KG1 (cell line): ENCODE results near the gene HSPD1.

Experiments
- DNase-seq: peaks from one replicate; lab custom pipeline; 2025; lab: John Stamatoyannopoulos, UW

The HSPD1 gene

DNA sequence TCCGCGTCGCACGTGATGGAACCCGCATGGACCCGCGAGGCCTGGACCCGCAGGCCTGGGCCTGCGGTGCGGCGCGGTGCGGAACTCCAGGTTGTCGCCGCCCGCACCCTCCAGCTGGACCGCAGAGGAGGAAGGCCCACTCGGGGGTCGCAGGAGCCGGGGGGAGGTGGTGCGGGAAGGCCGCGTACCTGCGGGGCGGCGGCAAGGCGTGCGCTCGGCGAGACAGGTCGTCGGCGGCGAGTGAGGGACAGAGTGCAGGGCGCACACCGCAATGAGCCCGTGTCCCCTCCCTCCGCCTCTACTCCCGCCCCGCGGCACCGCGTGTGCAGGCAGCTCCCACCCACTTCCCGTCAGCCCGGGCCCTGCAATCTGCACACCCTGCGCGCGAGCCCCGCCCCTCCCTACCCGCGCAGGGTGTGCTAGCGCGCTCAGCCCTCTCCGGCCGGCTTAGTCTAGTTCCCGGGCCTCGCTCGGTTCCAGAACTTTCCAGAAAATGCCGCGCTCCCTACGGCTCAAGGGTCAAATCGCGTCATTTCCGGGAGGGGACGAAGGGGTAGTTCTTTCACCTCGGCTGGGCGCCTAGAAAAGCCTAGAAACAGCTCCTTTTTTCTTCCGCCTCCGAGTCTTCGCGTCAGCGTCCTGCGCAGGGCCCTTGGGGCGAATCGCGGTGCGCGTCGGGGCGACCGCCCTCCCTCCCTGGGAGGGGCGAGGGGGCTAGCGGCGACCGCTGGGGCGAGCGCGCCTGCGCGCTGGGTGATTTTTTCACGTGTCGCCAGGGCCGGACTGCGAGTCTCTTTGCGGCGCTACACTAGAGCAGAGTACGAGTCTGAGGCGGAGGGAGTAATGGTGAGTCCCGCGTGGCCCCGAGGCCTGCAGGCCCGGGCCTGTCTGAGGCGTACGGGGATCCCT is at the start of gene HSPD1, which contains the start of gene HSPE1:
Gene HSPD1, minus strand, starts transcription at position 247 of the 909 bp plus-strand sequence. CDS start 992 bp downstream, outside the sequence.
Gene HSPE1, plus strand, starts transcription at position 786 of the 909 bp plus-strand sequence. Its CDS starts 58 bp downstream, at position 844.
- DNase-seq, result peak; percentile 99

DNA sequence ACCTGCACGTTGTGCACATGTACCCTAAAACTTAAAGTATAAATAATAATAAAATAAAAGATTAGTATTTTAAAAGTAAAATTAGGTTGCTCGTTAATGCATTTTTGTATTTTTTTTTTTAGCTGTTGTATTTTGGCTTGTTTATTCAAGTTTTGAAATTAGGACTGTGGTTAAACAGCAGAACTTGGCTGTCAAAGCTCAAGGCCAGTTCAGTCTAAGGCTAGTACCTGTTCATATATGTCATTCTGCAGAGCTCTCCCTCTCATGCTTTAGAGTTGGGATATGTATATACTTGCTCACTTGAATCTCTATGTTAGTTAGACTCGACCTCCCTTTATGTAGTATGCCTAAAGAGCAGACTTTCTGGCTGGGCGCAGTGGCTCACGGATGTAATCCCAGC is 48.9 kb upstream of the HSPD1 start:
- no peak for DNase-seq

DNA sequence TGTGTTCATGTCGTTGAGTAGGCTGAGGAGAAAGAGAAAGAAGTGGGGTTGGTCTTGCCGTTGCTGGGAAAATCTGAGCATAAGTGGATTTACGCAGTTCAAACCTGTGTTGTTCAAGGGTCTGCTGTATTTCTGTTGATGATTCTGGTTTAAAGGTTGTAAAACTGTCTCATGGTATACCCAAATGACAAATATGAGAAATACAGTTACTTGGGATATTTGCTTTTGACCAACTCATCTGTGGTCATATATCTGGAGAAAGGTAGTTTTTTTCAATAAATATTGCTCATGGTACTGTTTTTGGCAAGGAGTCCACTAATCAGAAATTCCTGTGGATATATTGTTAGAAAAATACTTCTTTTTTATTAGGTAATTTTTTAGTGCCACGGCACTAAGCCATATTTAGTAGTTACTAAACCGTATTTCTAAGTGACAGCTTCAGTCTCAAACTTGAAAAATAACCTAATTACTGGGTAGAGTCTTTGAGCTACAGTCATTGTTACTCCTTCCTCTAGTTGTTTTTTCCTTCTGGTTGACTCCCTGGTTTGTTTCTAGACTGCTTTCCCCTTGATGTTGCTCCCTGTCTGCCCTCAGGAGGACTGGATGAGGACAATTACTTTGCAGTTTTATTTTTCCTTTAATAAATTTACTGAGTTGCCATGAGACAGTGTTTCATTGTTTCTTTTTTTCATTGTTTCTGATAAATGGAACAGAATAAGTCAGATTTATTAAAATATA is 47.7 kb upstream of the HSPD1 start:
- no peak for DNase-seq

DNA sequence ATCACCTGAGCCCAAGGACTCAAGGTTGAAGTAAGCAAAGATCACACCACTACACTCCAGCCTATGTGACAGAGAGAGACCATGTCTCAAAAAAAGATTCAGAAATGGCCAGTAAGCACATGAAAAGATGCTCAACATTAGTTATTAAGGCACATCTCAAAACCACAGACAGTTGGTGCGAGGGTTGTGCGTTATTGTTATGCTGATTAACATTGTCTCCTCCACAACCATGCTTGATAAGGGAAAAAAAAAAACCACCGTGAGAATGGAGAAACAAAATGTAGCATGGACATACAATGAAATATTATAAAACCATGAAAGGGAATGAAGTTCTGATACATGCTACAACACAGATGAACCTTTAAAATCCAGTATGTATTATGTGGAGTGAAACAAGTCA is 43.6 kb upstream of the HSPD1 start:
- no peak for DNase-seq

DNA sequence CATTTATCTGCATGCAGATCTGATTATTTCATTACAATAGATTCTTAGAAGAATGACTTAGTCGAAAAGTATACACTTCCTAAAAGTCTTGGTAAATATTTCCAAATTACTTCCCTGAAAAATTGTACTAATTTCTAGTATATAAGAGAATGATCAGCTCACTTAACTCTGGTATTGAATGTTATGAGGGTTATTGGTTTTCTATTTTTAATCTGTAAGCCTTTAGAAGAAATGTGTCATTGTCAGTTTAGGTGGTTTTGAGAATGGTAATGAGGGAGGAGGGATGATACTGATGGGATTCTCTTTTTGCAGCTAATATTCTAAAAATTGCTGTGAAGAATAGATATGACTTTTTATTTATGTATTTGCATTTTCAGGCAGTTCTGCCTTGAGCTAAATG is 40.1 kb upstream of the HSPD1 start:
- DNase-seq, result no peak

DNA sequence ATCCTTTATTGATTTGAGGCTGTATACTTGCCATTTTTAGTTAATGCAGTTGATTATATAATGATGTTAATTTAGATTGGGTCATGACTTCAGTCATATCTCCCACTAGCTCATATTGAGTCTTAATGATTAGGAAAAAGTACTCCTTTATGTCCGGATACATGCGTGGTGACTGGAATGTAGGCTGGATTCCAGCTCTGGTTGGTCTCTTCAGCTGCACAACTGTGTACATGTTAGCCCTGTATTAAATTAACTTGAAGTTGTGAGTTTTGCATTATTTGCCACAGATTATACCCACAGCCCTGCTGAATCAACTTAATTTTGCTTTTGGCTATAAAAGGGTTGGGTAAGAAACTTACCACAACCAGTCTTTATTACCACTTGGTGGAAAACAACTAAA is 38.8 kb upstream of the HSPD1 start:
- DNase-seq, result no peak

DNA sequence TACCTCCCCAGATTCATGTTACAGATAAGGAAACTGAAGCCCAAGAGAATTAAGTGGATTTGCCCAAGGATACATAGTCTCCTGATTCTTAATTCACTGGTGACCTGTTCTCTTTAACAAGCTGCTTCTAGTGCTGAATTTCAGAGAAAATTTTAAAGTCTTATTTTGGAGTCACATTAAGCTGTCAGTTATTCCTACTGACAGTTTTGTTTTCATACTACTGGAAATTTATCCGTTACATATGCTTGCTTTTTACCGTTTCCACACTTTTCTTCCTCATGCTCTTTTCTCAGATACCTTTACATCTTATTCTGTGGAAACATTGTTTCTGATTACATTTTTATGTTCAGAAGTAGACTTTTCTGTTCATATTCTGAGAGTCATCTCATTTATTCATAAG is 17.5 kb upstream of the HSPD1 start:
- DNase-seq, result no peak

DNA sequence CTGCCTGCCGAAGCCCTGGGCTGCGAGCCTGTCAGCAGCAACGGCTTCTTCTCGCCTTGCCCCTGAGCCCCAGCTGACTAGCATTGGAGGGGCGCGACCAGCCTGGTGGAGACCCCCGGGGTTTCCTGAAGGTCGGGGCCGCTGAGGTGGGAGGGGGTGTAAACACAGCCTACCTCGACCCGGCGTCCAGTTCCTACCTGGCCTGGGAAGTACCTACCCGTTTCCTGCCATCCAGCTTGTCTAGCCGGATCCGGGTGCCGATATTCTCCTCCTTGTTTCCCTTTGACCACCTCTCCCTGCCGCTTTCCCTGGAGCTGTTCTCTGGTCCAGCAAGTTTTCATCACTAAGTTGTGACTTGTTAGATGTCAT is 16.7 kb upstream of the HSPD1 start:
- DNase-seq, result no peak

DNA sequence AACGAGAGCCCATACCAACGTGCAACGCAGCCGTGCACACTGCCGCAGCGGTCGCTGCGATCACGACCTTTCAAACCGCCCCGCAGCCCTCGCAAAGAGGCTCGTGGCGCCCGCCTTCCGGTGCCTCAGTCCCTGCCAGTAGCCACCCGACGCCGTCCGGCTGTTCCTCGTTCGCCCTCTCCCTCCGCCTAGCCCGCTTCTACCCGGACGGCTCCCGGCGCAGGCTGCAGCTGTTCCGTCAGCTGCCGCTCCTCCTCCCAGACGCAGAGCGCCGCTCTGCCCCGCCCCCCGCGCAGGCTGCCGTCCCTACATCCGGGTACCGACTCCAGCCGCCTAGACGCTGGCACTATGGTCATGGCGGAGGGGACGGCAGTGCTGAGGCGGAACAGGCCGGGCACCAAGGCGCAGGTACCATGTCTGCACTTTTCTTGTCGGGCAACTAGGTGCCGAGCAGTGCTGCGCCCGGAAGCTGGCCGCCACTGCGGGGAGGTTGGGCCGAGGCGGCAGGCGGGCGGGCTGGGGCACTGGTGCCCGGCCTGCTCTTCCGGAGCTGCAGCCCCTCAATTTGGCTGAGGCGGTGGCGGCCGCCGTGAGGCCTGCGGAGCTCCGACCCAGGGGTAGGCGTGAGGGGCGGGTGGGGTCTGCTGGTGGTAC is 16.2 kb upstream of the HSPD1 start, which contains the start of gene MOB4:
Gene MOB4, plus strand, starts transcription at position 328 of the 654 bp plus-strand sequence. Its CDS starts 21 bp downstream, at position 349.
- peak; percentile 95 for DNase-seq

DNA sequence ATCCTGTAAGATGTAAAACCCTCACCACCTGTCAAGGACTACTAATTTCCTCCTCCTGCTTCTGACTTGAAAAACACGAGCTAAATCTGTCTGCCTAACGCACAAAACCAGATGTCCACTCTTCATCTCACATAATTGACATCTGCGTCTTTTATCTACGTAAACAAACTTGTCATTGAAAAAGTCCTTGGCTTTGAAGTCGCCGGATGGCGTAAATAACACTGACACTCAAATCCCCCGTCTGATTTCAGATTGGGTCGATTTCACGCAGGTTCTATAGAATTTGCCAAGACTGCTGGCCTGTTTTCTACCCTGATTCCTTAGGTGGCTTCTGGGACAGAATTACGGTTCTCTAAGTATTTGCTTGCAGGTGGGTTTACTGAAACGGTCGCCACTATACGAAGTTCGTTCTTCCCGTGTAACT is 15.7 kb upstream of the HSPD1 start:
- peak; percentile 69 for DNase-seq

DNA sequence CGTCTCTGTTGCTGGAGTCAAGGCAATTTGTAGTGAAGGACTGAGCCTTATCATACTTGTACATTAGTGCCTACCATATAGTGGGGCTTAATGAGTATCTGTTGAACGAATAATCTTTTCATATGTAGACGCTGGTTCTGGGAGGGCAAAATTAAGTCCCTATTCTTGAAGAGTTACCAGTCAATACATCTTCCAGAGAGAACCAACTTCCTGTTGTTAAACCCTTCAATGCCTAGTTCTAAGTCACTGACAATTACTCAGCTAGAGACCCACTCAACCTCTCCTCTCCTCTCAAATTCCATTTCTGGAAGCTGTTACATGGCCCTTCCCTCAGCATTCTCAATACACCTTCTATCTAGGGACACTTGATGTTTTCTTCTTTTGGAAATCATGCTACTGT is 15.1 kb upstream of the HSPD1 start:
- no peak for DNase-seq

DNA sequence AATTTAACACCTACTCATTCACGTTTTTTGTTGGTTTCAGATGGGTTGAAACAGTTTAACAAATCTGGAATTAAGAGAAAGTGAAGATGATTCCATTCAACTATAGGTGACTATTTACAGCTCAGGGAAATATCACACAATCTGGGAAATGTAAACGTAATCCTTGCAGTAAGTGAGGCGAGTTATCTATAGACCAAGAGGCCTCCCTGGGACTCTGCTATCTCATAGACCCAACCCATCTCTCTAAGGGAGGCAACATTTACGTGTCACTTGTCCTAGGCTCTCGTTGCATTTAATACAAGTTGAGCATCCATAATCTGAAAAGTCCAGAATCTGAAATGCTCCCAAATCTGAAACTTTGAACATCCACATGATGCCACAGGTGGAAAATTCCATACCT is 14.3 kb upstream of the HSPD1 start:
- no peak for DNase-seq

DNA sequence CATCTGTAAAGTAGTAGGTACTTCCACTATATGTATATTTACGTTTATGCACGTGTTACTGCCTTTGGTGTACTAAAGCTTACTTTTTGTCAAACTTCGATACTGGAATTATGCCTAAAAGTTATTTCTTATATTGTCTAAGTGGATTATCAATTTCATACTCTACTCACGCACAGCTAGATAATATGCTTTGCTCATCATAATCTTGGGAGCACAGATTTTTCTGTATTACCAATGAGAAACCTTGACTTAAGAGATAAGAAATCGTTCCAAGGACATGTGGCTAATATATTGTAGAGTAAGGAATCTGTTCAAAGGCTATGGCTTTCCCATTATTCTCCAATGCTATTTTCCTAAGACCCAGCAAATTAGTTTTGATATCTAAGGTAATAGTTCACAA is 7.0 kb upstream of the HSPD1 start:
- DNase-seq, result no peak

DNA sequence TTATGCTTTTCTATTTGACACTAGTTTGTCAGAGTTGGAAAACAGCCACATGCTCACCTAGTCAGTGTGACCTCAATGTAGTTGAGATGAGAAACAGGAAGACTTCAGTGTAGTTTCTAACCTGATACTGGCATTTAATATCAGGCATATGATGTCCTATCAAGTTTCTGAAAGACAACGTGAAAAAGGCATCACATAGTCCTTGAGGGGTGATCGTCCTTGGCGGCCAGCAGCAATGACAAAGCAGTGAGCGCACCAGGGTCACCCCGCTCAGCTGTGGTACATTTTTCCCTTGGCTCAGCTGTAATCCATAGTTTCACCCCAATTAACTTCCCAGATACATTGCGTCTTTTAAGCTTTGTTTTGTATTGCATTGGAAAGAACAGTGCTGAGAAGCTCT is 4.9 kb upstream of the HSPD1 start:
- DNase-seq, result no peak

DNA sequence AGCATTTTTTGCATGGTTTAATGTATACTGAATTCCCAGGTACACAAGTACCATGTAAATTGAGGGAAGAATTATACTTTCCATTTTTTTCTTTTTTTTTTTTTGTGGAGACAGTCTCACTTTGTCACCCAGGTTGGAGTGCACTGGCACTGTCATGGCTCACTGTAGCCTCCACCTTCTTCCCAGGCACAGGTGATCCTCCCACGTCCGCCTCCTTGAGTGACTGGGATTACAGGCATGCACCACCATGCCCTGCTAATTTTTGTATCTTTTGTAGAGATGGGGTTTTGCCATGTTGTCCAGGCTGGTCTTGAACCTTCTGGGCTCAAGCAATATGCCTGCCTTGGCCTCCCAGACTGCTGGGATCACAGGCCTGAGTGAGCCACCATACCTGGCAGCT is 4.4 kb upstream of the HSPD1 start:
- no peak for DNase-seq

DNA sequence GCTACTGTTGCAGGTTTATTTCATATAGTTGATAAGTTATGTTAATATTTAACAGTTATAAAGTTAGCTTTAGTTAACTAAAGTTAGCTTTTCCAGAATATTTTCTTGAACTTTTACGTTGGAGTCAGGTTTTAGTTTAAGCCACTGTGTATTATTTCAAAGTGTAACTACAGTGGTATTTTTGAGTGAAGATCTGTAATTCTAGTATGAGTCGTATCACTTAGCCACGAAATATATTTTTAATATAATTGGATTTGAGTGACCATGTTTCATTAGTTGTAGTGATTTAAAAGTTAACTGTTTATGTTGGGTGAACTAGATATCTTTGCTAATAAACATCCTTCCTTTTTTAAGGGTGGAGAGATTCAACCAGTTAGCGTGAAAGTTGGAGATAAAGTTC is 3.0 kb upstream of the HSPD1 start:
- no peak for DNase-seq

DNA sequence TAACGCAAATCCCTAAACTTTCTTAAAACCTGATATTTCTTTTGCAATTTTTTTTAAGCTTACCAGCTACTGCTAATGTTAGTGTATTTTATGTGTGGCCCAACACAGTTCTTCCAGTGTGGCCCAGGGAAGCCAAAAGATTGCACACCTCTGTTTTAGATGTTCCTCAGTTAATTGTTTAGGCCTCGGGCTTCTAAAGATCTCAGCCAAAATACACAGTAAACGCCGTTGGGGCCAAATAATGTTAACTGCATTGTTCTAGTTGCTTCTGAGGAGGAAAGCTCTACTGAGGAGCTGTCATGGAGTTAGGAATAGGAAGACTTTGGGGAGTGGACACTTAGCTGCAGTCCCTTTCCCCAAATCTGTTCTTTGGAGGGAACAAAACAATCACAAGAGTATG is 2.6 kb upstream of the HSPD1 start:
- DNase-seq, result no peak

DNA sequence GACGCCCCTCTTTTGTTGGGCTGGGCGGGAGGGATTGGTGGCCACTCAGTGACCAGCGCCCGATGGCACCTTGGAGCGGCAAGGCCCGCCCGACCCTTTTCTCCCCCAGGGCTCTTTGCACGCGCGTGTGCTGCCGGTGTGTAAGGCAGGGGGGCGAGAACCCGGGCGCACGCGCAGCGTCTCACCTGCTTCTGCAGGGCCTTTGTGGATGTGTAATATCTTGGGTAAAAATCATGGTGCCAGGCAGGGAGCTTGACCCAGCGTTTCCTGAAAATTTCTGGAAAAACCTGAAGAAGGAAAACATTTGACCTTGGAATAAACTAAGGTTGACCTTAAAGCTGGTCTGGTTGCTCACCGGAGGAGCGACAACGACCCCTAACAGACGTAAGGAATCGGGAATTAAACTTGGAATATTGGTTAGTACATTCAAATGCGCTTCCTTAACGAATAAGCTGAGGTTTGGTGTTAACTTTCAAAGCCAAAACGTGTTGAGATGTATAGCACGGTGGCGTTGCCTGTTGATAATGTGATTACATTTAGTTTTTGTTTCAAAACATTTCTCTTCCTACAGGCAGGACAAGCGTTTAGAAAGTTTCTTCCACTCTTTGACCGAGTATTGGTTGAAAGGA is 977 bp upstream of the HSPD1 start:
- no peak for DNase-seq

DNA sequence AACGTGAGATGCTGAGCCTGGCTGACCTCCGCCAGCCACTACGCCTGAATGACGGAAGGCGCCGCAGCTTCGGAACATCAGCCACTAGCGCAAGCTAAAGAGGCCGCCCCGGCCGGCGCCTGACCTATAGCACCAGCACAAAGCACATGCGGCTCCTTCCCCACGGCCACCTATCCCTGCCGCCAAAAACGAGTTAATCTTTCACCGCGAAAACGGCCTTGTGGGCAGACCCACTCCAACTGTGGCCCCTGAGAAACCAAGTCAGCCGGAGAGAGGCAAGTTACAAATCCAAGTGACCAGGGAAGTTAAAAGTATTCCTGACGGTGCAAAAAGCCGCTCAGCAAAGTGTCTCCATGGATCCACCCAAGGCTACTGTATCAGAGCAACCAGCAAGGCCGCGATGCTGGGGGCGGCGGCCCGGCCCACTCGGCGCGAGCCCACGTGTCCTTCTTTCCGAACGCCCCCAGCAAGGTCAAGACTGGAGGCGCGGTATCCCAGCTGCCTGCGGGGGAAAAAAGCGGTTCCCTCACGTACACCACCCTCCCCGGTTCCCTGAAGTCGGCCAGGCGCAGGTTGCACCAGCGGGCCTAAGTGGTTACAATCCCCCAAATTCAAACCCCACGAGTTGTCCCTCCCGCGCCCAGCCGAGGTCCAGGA is 575 bp downstream of the HSPD1 start:
- DNase-seq, result no peak

DNA sequence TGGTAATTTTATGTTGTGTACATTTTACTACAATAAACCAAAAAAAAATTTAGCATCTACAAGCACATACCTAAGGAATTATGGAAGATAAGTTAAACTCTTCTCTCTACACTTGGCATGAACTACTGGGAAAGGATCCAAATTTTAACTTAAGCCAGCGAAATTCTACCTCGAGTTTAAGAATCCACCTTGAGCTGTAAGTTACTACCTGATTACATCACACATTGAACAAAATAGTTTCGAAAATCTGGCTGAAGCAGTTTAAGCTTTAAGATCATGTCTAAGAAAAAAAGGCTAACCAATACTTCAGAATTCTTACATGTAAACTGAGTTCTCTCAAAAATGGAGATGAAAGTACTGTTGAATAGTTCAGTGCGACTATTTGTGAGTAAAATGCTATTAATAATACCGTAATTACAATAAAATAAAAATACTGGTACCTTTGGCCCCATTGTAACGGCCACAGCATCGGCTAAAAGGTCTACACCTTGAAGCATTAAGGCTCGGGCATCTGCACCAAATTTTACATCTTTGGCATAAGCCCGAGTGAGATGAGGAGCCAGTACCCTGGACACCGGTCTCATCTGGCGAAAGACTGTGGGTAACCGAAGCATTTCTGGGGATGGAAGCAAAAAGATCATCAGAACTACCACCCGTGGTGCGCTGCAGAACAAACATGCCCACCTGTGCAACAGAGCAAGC is 1.3 kb downstream of the HSPD1 start:
- no peak for DNase-seq

DNA sequence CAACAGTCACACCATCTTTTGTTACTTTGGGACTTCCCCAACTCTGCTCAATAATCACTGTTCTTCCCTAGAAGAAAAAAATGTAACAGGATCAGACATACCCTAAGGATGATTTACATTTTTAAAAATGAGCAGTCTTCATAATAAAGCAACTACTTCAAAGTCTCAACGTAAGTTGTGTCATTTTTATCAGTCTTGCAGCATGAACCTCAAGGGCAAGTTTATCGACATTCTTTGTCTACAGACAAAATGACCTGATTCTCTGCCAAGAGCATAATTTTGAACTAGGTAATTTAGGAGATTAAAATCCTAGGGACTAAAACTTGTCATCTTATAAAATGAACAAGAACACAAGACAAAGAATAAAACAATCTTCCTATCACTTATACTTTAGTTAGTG is 2.3 kb downstream of the HSPD1 start:
- no peak for DNase-seq
